GM19438 (cell line): ENCODE measurements around the gene MINK1.
"Not testable (repeated sequence)": the region's sequence is repeated elsewhere in the genome, so short reads cannot be mapped to it uniquely, and the experiment has no call there.

ENCODE experiments used
- ATAC-seq: cut with Tn5 transposase; IDR thresholded peaks from one replicate; pipeline ENCODE4 v1.9.1; 2021; ENCODE audit warnings: low read depth; ENCODE audit not compliant: unreplicated experiment

The MINK1 gene

DNA sequence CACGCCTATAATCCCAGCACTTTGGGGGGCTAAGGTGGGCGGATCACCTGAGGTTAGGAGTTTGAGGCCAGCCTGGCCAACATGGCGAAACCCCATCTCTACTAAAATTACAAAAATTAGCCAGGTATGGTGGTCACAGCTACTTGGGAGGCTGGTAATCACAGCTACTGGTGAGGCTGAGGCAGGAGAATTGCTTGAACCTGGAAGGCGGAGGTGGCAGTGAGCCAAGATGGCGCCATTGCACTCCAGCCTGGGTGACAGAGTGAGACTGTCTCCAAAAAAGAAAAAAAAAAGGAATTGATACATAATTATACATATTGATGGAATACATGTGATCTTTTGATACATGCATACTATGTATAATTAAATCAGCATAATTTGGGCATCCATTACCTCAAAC, 34.4 kb downstream of the MINK1 start:
- ATAC-seq: not testable (repeated sequence)

DNA sequence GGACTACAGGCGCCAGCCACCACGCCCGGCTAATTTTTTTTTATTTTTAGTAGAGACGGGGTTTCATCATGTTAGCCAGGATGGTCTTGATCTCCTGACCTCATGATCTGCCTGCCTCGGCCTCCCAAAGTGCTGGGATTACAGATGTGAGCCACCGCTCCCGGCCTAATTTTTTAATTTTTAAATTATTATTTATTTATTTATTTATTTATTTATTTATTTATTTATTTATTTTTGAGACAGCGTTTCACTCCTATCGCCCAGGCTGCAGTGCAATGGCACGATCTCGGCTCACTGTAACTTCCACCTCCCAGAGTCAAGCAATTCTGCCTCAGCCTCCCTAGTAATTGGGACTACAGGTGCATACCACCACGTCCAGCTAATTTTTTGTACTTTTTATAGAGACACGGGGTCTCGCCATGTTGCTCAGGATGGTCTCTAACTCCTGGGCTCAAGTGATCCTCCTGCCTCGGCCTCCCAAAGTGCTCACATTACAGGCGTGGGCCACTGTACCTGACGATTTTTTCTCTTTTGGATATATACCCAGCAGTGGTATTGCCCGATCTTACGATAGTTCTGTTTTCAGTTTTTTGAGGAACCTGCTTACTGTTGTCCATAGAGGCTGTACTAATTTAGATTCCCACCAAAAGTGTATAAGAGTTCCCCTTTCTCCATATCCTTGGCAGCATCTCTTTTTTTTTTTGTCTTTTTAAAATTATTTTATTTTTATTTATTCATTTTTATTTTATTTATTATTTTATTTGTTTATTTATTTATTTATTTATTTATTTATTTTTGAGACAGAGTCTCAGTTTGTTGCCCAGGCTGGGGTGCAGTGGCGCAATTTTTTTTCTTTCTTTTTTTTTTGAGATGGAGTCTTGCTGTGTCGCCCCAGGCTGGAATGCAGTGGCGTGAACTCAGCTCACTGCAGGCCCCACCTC, 36.2 kb downstream of the MINK1 start:
- ATAC-seq: not testable (repeated sequence)

DNA sequence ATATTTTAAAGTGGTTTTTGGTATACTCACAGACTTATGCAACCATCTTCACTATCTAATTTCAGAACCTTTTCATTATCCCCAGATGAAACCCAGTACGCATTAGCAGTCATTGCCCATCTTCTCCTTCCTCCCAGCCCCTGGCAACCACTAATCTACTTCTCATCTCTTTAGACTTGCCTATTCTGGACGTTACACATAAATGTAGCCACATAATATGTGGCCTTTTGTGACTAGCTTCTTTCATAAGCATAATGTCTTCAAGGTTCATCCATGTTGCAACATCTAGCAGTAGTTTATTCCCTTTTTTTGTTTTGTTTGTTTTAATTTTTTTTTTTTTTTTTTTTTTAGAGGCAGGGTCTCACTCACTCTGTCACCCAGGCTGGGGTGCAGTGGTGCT, 37.7 kb downstream of the MINK1 start:
- no peak for ATAC-seq

DNA sequence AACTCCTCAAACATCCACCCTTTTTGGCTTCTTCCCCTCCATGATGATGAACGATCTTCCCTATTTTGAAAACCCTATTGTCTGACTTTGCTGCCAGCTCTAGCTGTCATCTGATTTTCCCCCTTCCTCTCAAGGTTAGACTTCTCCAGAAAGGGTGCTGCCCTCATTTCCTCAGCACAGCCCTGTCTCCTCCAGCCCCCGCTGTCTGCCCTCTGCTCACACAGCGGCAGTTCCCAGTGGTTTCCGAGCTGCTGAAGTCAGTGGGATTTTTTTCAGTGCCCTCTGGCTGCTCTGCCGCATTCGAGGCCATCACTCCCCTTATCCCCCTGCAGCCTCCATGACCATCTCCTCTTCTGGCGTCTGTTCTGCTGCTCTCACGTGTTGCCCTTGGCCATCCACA, 39.6 kb downstream of the MINK1 start:
- no peak for ATAC-seq

DNA sequence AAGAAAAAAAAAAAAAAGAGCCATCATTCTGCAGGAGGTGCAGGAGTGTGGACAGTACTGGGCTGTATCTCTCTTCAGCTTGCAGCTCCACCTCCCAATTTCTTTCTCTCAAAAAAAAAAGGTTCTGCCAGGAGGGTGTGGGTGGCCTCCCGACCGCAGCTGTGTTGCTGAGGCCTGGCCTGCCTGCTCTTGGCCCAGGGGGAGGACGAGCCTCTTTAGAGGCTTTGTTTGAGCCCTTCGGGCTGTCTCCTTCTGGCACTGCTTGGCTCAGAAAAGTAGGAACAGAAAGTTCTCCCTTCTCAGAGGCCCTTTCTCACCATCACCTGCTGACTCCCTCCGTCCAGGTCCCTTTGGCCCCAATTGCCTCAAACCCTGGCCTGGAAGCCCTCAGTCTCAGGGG, 43.9 kb downstream of the MINK1 start:
- no peak for ATAC-seq

DNA sequence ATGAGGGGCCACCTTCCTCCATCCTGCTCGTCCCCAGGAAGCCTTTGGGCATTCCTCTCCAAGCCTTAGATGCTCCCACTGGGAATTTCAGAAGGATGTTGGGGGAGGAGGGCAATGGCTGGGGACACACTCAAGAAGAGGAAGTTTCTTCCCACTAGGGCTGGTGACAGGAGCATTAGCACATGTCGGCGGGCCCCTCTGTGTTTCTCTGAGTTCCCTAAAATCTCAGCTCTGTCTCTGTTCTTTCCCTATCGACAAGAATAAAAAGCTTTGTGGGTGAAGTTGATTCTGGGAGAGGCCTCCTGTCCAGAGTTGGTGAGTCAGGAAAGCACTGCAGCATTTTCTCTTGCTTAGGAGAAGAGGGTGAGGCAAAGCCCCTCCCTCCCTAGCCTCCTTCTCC, 46.5 kb downstream of the MINK1 start:
- ATAC-seq: no peak

DNA sequence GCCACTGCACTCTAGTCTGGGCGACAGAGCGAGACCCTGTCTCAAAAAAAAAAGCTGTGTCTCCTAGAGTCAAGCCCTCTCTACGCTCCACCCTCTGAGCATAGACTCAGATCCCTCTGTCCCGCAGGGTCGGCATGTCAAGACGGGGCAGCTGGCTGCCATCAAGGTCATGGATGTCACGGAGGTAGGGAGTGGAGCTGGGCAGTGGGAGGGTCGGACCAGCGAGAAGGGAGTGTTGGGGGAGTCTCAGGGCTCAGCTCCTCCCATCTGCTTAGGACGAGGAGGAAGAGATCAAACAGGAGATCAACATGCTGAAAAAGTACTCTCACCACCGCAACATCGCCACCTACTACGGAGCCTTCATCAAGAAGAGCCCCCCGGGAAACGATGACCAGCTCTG, 47.7 kb downstream of the MINK1 start:
- no peak for ATAC-seq

DNA sequence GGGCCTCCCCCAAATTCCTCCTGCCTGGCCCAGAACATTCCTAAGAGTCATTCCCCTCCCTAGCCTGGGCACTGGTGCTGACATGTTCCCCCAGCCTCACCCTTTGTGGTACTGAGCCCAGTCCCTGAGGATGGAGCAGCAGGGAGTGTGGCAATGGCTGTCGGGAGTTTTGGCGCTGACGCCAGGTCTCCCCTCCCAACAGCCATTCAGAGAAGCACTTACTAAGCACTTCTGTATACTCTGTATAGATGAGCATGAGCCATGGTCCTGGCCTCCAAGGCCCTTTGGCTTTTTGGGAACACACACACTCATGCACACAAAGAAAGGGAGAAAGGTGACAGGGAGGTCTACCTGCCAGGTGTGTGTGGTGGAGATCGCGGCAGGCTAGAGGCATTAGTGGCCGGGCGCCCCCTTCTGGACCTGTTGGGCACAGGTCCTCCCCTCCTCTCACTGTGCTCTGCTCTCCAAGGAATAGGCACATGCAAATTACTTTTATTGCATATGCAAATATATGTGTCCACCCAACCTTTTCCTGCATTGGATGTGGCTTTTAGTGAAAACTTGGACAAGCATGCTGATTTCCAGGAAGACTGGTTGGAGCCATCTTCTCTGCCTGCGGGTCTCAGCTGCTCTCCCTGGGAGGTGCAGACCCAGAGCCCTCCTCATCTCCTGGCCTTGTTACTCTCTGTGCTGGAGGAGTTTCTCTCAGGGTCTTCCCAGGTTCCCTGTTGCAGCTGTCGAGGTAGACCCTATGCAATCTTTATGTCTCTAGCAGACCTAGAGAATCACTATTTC, 48.8 kb downstream of the MINK1 start:
- no peak for ATAC-seq

DNA sequence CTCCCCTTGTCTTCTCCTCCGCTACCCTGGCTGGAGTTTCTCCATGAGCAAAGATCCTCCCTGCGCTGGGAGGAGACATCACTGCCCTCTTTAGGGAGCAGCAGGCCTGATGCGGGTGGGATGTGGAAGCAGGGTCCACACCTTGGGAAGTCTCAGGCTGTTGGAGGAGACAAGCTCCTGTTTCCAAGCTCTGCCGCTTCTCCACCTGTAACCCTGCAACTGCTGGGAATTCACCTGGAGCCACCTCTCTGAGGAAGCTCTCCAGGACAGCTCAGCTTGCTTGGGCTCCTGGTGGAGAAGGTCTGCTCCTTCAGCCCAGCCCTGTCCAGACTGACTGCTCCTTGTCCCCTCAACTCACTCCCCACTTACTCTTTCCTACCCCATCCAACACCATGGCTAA, 51.3 kb downstream of the MINK1 start:
- ATAC-seq: no peak

DNA sequence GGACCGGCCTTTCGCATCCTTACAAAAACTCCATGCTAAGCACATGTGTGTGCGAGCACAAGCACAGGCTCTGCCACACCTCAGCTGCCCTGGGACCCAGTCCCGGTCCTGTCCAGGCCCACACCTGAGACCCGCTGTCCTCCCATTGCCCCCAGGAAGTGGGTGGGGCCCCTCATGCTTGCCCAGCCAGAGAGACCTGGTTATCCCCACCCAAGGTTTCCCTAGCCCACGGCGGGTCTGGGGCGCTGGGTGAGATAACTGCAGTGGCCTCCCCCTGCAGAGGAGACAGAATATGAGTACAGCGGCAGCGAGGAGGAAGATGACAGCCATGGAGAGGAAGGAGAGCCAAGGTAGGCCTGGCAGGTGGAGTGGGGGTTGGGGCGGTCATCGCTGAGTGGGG, 53.7 kb downstream of the MINK1 start:
- ATAC-seq: no peak

DNA sequence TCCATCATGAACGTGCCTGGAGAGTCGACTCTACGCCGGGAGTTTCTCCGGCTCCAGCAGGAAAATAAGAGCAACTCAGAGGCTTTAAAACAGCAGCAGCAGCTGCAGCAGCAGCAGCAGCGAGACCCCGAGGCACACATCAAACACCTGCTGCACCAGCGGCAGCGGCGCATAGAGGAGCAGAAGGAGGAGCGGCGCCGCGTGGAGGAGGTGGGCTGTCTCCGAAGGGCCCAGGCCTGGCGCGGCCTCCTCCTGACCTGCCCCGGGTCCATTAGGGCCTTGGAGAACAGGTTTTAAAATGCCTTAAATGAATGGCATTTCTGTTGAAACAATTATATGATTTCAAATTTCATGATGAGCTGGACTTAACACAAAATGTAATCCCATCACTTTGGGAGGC, 54.4 kb downstream of the MINK1 start:
- ATAC-seq: no peak

DNA sequence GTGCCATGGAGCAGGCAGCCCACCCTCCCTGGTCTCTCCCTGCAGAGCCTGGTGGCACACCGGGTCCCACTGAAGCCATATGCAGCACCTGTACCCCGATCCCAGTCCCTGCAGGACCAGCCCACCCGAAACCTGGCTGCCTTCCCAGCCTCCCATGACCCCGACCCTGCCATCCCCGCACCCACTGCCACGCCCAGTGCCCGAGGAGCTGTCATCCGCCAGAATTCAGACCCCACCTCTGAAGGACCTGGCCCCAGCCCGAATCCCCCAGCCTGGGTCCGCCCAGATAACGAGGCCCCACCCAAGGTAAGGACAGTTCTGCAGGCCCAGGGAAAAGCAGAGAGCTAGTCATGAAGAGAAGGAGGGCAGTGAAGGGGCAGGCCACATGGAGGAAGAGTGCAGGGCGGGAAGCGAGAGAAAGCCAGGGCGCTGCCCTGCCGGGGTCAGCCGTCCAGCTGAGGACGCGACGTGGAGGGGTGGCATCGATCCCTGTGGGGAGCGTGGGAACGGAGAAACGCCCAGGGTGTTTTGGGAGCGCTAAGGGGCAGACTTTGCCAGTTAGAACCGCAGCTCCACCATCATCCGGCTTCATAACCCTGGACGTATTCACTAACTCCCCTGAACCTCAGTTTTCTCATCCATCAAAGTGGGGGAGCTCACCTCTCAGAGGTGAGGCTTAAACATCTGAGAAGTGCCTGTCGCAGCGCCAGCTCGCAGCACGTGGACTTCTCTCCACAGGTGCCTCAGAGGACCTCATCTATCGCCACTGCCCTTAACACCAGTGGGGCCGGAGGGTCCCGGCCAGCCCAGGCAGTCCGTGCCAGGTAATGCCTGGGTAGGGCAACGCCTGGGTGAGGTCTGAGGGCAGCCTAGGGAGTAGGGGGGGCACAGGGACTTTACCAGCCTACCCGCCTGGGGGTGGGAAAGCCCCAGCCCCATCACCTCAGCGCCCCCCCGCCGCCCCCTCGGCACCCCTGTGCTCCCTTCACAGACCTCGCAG, 58.6 kb downstream of the MINK1 start:
- no peak for ATAC-seq

DNA sequence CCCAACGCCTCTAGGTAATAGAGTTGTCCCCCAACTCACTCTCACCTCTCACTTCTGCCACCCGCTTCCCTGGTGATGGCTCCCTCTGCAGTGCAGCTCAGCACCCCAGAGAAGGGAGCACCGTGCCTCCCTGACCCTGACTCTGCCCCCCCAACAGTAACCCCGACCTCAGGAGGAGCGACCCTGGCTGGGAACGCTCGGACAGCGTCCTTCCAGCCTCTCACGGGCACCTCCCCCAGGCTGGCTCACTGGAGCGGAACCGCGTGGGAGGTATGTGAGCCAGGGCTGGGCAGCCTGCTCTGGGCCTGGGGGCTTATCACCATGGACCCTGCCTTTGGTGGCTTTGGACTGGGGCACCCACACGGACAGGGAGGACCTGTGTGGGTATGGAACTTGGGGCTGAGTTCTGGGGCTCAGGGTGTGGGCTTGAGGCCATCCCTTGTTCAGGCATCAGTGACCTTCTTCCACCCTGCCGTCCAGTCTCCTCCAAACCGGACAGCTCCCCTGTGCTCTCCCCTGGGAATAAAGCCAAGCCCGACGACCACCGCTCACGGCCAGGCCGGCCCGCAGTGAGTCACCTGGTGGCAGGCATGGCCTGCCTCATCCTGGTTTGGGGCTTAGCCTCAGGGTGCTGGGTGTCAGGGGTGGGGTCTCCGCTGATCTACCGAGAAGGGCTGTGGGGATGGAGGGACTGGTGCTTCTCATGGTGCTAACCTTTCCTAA, 59.5 kb downstream of the MINK1 start:
- ATAC-seq: no peak

DNA sequence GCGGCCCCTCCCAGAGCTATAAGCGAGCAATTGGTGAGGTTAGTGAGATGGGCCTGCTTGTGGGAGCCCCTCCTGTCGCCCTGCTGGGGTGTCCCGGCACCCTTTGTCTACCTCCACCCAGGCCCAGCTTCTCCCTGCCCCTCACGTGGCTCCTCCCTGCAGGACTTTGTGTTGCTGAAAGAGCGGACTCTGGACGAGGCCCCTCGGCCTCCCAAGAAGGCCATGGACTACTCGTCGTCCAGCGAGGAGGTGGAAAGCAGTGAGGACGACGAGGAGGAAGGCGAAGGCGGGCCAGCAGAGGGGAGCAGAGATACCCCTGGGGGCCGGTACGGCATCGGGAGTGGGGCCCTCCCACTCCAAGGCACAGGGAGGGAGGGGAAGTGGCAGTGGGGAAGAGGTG, 60.1 kb downstream of the MINK1 start:
- no peak for ATAC-seq

DNA sequence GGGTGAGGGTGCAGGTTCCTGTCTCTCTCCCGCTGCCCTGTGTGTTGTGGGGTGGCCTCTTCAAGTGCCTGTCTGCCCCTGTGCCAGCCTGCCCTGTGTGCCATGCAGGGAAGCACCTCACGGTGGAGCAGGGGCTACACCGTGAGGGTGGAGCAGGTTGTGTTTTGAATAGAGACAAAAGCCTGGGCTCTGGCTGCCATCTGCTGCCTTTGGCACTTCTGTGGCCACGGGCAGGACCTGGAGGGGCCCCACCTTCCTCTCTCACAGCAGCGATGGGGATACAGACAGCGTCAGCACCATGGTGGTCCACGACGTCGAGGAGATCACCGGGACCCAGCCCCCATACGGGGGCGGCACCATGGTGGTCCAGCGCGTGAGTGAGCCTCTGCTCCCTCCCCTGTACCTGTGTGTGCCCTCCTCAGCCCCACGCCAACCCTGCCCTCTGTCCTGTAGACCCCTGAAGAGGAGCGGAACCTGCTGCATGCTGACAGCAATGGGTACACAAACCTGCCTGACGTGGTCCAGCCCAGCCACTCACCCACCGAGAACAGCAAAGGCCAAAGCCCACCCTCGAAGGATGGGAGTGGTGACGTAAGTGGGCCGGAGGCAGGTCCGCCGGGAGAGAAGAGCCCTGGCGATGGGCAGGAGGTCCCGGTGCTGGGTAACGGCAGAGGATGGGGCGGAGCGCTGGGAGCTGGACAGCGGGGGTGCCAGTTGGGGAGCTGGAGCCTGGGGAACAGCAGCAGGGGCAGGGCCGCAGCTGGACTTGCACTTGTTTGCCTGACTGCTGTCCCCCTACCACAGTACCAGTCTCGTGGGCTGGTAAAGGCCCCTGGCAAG, 60.8 kb downstream of the MINK1 start:
- no peak for ATAC-seq

DNA sequence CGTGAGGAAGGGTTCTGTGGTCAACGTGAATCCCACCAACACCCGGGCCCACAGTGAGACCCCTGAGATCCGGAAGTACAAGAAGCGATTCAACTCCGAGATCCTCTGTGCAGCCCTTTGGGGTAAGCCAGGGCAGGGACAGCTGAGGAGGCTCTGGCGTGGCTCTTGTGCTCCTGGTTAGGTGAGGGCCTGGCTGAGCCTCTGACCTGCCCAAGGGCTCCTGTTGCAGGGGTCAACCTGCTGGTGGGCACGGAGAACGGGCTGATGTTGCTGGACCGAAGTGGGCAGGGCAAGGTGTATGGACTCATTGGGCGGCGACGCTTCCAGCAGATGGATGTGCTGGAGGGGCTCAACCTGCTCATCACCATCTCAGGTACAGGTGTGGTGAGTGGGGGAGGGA, 62.0 kb downstream of the MINK1 start:
- no peak for ATAC-seq

DNA sequence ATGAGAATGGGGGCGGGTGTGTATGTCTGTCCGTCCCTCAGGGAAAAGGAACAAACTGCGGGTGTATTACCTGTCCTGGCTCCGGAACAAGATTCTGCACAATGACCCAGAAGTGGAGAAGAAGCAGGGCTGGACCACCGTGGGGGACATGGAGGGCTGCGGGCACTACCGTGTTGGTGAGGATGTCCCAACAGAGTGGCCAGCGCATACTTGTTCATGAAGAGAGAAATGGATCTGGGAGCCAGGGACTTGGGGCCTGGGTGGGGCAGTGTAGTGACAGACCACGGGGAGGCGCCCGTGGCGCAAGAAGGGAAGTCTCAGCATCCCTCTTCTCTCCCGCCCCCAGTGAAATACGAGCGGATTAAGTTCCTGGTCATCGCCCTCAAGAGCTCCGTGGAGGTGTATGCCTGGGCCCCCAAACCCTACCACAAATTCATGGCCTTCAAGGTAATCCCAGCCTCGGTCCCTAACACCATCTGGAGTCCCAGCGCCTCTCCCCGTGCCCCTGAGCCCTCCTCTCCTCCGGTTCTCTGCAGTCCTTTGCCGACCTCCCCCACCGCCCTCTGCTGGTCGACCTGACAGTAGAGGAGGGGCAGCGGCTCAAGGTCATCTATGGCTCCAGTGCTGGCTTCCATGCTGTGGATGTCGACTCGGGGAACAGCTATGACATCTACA, 62.7 kb downstream of the MINK1 start:
- no peak for ATAC-seq

DNA sequence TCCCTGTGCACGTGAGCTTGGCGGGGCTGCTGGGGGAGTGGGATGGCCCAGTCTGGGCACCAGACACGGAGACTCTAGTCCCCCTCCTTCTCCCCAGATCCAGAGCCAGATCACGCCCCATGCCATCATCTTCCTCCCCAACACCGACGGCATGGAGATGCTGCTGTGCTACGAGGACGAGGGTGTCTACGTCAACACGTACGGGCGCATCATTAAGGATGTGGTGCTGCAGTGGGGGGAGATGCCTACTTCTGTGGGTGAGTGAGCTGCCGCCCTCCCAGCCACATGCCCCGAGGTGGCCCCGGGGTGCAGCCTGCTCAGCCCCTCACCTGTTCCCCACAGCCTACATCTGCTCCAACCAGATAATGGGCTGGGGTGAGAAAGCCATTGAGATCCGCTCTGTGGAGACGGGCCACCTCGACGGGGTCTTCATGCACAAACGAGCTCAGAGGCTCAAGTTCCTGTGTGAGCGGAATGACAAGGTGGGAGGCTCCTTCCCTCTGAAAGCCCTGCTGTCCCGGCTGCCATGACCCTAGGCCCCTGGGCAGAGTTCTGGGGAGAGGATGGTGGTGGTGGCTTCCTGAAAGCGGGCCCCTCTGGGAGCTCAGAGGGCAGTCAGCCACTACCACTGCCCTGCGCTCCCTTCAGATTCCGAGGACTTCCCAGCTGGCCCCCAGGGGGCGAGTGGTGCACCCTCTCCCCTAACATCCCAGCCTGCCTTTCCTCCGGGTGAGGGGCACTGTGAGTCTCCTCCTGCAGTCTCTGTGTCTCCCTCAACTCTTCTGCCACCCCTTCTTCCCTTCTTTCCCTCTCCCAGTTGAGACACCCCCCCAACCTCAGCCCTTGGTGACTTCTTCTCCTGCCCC, 63.4 kb downstream of the MINK1 start:
- no peak for ATAC-seq
